ENCODE measurements around the gene NBPF1.
"Not testable (repeated sequence)": the region's sequence is repeated elsewhere in the genome, so short reads cannot be mapped to it uniquely, and the experiment has no call there.

Gene NBPF1

DNA sequence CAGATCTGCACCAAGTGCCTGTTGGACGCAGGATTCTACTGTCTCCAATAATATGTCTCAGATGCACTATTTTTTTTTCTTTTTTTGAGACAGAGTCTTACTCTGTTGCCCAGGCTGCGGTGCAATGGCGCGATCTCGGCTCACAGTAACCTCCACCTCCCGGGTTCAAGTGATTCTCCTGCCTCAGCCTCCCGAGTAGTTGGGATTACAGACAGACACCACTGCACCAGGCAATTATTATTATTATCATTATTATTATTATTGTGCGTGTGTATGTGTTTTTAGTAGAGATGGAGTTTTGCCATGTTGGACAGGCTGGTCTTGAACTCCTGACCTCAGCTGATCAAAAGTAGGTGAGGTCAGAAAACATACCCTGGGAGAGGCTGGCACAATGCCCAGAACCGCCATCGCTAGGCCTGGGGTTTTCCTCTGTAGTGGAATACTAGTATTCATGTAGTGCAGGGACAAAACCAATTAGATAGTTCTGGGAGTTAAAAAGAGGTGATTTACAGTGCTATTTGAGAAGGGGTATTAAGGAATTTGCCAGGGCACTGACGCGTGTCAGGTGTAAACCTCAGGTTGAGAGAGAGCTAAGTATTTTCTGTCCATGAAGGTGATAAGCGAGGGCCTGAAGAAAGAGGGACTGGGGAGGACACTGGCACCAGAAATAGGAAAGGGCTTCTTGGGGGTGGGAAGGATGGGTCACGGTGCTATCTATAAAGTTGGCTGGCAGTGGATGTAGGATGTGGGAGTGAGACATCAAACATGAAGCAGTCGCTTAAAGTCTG is 100.5 kb downstream of the NBPF1 start:
- not testable (repeated sequence) for DNase-seq (ENCODE audit: low spot score)

Data from RKO (cell line).